Renal pelvis (tissue), 4 donors: ENCODE data around the gene PSMC3IP. TPM values are rescaled to one million over a fixed set of nuclear protein-coding genes. Genes with fewer than 3 reads are reported as not detected.
"Not testable (repeated sequence)": the region's sequence is repeated elsewhere in the genome, so short reads cannot be mapped to it uniquely, and the experiment has no call there.

Experiments used
- DNase-seq: peaks from one replicate; pipeline ENCODE4 v3.0.0-alpha.2; 2013
- polyA plus RNA-seq, 3 donors: library from polyadenylated mRNA; unstranded; fragments of 120-200 nt; gene quantifications; one replicate each; pipeline ENCODE4 v1.2.1, GENCODE V29; 2013; ENCODE audit not compliant: insufficient read length in 3 of 3

Gene PSMC3IP
- polyA plus RNA-seq, 3 donors: 18.4 to 23.7 (median 21.6) TPM

GRCh38 chr17:42541041-42541833 lies 36.3 kb downstream of the PSMC3IP start:
- DNase-seq: no peak

DNA sequence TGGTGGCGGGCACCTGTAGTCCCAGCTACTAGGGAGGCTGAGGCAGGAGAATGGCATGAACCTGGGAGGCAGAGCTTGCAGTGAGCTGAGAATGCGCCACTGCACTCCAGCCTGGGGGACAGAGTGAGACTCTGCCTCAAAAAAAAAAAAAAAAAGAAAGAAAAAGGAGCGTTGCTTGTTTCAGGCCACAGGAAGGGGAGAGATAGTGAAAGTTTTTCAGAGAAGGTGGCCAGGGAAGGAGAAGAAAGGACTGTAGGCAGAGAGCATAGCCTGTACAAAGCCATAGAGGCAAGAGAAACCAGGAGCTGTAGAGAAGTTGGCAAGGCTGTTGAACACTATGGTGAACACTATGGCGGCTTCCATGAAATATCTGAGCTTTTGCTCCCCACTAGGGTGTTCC lies 37.0 kb downstream of the PSMC3IP start:
- not testable (repeated sequence) for DNase-seq

GRCh38 chr17:42538482-42538881 lies 39.0 kb downstream of the PSMC3IP start:
- no peak for DNase-seq

DNA sequence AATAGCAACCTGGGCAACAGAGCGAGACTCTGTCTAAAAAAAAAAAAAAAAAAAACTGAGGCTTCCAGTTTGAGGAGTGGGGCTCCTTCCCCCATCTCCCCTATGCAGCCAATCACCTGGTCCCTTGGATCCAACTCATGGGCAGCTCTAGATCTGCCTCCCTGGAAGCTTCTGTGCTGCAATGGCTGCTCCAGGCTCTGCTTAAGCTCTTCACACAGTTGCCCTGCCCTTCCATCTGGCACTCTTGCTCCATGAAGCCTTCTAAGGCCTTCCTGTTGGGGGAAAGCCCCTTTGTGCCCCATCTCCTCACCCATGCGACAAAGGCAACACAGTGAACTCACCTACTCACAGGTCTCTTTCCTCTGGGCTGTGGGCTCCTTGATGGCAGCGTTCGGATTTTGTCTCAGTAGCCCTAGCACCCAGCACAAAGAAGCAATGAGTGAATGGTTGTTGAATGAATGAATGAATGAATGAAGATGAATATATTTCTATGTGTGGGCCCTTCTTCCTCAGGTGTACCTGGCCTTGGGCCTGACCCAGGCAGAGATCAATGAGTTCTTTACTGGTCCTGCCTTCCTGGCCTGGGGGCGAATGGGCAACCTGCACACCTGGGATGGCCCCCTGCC lies 39.6 kb downstream of the PSMC3IP start:
- no peak for DNase-seq

- DNase-seq: no peak
These were observed 40.2 kb downstream of the PSMC3IP start for GRCh38 chr17:42537156-42537805.

GRCh38 chr17:42536372-42537155 lies 41.0 kb downstream of the PSMC3IP start:
- peak; percentile 62 for DNase-seq

DNA sequence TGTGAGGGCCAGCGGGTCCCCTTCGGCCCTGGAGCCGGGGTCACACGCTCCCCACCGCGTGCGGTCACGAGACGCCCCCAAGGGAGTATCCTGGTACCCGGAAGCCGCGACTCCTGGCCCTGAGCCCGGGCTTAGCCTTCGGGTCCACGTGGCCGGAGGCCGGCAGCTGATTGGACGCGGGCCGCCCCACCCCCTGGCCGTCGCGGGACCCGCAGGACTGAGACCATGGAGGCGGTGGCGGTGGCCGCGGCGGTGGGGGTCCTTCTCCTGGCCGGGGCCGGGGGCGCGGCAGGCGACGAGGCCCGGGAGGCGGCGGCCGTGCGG lies 41.5 kb downstream of the PSMC3IP start, which contains the start of gene NAGLU:
TSS of gene NAGLU (plus strand) at position 194 of the 324 bp plus-strand sequence. CDS start at position 226, 32 bp downstream.
- DNase-seq: peak; percentile 89

GRCh38 chr17:42535155-42536047 lies 42.1 kb downstream of the PSMC3IP start:
- DNase-seq: no peak

GRCh38 chr17:42531455-42532354 lies 45.8 kb downstream of the PSMC3IP start:
- DNase-seq: peak; percentile 51

- DNase-seq: no peak
These were observed 46.5 kb downstream of the PSMC3IP start for GRCh38 chr17:42530952-42531454.

DNA sequence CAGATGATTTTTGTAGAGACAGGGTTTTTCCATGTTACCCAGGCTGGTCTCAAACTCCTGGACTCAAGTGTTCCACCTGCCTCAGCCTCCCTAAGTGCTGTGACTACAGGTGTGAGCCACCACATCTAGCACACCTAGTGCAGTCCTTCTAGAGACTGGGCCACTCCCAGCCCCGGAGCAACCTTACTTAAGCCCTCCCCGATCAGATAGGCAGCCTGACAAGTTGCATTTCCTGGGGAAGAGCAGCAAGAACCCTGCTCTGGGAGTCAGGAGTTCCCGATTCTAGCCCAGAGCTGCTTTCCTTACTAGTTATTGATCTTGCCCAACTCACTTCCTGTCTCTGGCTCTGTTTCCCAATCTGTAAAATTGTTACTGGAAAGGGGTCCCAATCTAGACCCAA lies 48.5 kb downstream of the PSMC3IP start:
- DNase-seq: no peak

- DNase-seq: no peak
These were observed 49.6 kb downstream of the PSMC3IP start for GRCh38 chr17:42527932-42528331.

DNA sequence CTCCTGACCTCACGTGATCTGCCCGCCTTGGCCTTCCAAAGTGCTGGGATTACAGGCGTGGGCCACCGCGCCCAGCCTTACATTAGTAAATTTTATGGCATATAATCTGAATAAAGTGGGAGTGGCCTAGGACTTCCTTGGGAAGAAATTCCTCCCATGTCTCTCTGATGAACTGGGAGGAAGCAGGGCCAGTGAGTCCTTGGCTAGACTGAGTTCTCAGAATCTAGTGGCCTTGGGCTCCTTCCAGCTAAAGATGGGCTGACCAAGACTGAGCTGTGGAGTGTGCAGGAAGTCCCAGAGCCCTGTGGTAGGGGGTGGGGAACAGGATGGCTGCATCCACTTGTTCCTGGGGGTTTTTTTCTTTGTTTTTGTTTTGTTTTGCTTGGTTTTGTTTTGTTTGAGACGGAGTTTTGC lies 51.5 kb downstream of the PSMC3IP start:
- no peak for DNase-seq

DNA sequence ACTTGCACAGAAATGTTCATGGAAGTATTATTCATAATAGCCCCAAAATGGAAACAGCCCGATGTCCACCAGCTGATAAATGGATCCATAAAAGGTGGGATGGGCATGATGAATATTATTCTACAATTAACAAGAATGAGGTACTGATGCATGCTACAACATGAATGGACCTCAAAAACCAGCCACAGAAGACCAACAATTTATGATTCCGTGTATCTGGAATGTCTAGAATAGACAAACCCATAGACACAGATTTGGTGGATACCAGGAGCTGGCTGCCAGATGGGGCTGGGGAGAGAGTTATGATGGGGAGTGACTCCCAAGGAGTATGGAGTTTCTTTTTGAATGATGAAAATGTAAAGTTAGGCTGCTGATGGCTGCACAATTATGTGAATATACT lies 52.3 kb downstream of the PSMC3IP start:
- DNase-seq: no peak

- DNase-seq: no peak
These were observed 54.7 kb downstream of the PSMC3IP start for GRCh38 chr17:42522798-42523278.
